ENCODE measurements around the gene PRRC2C. TPM values are rescaled to one million over a fixed set of nuclear protein-coding genes. Genes with fewer than 3 reads are reported as not detected.
A peak's percentile ranks its signal among the peaks of the same experiment; 100 is the strongest.

The PRRC2C gene
- total RNA-seq, 1 donor: 179 TPM

DNA sequence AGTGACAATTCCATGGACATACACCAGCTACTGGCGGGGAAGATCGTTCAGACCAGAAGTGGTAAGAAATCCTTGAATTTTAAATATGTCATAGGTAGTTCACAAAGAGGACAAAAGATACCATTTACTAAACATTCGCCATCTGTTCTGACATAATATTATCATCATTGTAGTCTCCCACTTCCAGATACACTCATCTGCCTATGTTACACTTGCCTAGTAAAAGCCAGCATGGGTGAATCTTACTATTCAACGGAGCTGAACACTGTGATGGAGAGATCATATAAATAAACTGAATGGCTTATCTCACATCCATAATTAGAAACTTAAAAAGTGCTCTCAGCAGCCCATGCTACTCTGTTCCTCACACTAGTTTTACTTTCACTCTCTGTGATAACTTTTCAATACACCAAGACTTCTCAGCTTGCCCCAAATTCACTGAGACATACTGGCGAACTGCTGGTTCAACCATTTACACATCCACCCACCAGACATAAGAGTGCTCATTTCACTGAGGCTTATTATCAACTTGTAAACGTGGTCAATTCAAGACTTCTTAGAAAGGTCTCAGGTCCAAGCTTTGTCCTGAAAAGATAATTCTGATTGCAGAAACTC is 463 bp upstream of the PRRC2C start:
- Histone ChIP-seq H3K4me3 (ENCODE audit: low read length) (peak overlapping the region; percentile 86), H3K27me3 (ENCODE audit: insufficient read depth, low read length) (no peaks in the 10 kb centered on the region), H3K9me3 (ENCODE audit: low read depth, low read length) (no peaks in the 10 kb centered on the region), H3K4me1 (ENCODE audit: insufficient read depth, low read length) (peaks cover 27% of the 10 kb centered on the region)

DNA sequence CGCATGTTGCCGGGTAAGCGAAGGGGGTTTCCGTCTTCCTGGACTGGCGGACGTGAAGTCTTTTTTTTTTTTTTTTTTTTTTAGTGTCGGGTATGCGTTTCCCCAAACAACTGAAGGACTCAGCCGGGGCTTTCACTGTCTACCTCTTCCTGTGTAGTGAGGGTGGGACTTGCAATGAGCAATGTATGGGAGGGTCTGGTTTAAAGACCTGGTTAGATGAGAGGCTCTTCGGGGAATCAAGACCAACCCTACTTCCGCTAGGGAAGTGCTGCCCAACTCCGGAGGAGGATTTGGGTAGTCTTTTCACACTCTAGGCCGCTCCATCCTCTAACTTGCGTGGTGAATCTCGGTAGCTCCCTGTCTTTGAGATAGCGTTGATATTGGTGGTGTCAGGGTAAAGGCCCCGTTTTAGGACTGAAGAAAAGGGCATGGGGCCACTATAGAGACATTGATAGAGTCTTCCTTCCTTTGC is 754 bp downstream of the PRRC2C start:
- Histone ChIP-seq H3K9me3 (ENCODE audit: low read depth, low read length) (no peaks in the 10 kb centered on the region), H3K4me1 (ENCODE audit: insufficient read depth, low read length) (peaks cover 31% of the 10 kb centered on the region), H3K27me3 (ENCODE audit: insufficient read depth, low read length) (no peaks in the 10 kb centered on the region), H3K4me3 (ENCODE audit: low read length) (peak overlapping the region; percentile 86)

DNA sequence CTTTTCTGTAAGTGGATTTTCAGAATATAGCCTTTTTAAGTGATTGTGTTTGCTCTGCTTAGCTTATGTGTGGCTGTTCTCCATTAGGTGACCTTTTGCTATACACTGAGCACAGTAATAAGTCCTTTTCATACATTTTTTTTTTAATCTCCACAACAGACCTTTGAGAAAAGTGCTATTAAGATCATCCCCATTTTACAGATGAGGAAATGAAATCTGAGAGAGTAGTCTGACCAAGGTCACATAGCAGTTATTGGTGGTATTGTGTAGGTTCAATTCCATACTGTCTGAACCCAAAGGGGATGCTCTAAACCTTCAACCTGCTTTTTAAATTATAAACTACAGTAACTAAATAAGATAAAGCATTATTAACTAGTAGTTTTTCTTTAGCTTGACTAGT is 1.7 kb downstream of the PRRC2C start:
- Histone ChIP-seq H3K4me1 (ENCODE audit: insufficient read depth, low read length) (peaks cover 36% of the 10 kb centered on the region), H3K27me3 (ENCODE audit: insufficient read depth, low read length) (no peaks in the 10 kb centered on the region), H3K9me3 (ENCODE audit: low read depth, low read length) (no peaks in the 10 kb centered on the region), H3K4me3 (ENCODE audit: low read length) (peak overlapping the region; percentile 86)

- Histone ChIP-seq H3K27me3 (ENCODE audit: insufficient read depth, low read length) (no peaks in the 10 kb centered on the region), H3K9me3 (ENCODE audit: low read depth, low read length) (no peaks in the 10 kb centered on the region), H3K4me1 (ENCODE audit: insufficient read depth, low read length) (peaks cover 48% of the 10 kb centered on the region), H3K4me3 (ENCODE audit: low read length) (no peak overlapping the region)
These were observed 3.0 kb downstream of the PRRC2C start for GRCh38 chr1:171488190-171488929.

DNA sequence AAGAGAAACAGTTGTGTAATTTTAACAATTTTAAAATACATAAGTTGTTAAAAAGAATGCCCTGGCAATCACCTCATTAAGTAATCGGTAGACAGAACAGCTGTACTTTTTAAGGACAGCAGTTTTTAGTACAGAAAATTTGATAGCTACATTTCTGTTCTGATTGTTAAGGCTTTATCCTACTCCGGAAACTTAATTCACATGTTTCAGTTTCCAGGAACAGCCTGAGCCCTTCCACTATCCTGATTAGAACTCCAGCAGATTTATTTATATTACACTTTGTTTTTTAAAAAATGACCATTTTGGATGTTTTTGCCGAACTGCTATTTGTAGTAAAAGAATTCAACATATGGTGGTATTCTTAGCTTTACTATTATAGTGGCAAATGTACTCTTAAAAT is 8.7 kb downstream of the PRRC2C start:
- Histone ChIP-seq H3K27me3 (ENCODE audit: insufficient read depth, low read length) (no peaks in the 10 kb centered on the region), H3K4me1 (ENCODE audit: insufficient read depth, low read length) (peaks cover 50% of the 10 kb centered on the region), H3K4me3 (ENCODE audit: low read length) (no peak overlapping the region), H3K9me3 (ENCODE audit: low read depth, low read length) (no peaks in the 10 kb centered on the region)

DNA sequence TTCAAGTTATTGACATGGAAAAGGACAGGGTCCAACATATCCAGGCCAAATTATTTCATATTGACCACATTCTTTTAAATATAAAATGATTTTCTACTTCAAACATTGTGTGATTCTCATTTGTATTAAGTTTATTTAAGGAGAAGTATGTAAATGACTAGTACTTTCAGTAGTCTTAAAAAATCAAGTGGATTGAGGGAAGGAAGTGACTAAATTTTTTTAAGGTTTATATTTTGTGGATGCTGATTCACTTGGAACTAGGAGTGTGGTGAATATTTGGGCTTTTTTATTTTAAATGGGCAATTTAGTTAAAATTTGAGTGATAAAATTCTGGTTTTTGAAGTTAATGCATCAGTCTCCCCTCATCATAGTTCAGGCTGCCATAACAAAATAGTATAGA is 10.1 kb downstream of the PRRC2C start:
- Histone ChIP-seq H3K4me1 (ENCODE audit: insufficient read depth, low read length) (peaks cover 48% of the 10 kb centered on the region), H3K27me3 (ENCODE audit: insufficient read depth, low read length) (no peaks in the 10 kb centered on the region), H3K4me3 (ENCODE audit: low read length) (no peak overlapping the region), H3K9me3 (ENCODE audit: low read depth, low read length) (no peaks in the 10 kb centered on the region)

DNA sequence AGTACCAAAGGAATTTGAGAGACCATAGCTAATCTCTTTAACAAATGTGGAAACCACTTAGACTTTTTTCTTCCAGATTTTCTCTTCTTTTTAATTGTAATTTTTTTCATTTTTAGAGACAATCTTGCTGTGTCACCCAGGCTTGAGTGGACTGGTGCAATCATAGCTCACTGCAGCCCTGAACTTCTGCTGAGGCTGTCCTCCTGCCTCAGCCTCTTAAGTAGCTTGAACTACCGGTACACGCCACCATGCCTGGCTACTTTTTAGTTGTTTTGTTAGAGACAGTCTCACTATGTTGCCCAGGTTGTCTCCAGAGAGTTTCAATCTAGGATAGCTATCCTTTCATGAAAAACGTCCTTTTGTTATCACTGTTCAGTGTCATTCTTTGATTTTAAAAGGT is 15.0 kb downstream of the PRRC2C start:
- no peaks in the 10 kb centered on the region for H3K9me3 ChIP-seq (ENCODE audit: low read depth, low read length)
- H3K4me3 ChIP-seq (ENCODE audit: low read length): no peak overlapping the region
- peaks cover 40% of the 10 kb centered on the region for H3K4me1 ChIP-seq (ENCODE audit: insufficient read depth, low read length)
- no peaks in the 10 kb centered on the region for H3K27me3 ChIP-seq (ENCODE audit: insufficient read depth, low read length)

DNA sequence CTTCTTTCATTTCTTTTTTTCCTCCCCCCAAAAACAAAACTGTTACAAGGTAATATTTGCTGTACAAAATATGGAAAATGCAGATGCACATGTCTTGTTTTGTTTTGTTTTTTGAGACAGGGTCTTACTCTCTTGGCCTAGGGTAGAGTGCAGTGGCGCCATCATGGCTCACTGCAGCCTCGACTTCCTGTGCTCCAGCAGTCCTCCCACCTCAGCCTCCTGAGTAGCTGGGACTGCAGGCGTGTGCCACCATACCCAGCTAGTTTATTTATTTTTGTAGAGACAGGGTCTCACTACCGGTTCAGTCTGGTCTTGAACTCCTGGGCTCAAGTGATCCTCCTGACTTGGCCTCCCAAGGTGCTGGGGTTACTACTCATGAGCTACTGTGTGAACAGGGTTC is 15.5 kb downstream of the PRRC2C start:
- Histone ChIP-seq H3K27me3 (ENCODE audit: insufficient read depth, low read length) (no peaks in the 10 kb centered on the region), H3K4me1 (ENCODE audit: insufficient read depth, low read length) (peaks cover 37% of the 10 kb centered on the region), H3K9me3 (ENCODE audit: low read depth, low read length) (no peaks in the 10 kb centered on the region), H3K4me3 (ENCODE audit: low read length) (no peak overlapping the region)

GRCh38 chr1:171501305-171502024 is 16.1 kb downstream of the PRRC2C start:
- Histone ChIP-seq H3K4me1 (ENCODE audit: insufficient read depth, low read length) (peaks cover 38% of the 10 kb centered on the region), H3K27me3 (ENCODE audit: insufficient read depth, low read length) (no peaks in the 10 kb centered on the region), H3K9me3 (ENCODE audit: low read depth, low read length) (no peaks in the 10 kb centered on the region), H3K4me3 (ENCODE audit: low read length) (no peak overlapping the region)

- H3K4me3 ChIP-seq (ENCODE audit: low read length): no peak overlapping the region
- no peaks in the 10 kb centered on the region for H3K9me3 ChIP-seq (ENCODE audit: low read depth, low read length)
- no peaks in the 10 kb centered on the region for H3K27me3 ChIP-seq (ENCODE audit: insufficient read depth, low read length)
- H3K4me1 ChIP-seq (ENCODE audit: insufficient read depth, low read length): peaks cover 26% of the 10 kb centered on the region
These were observed 21.4 kb downstream of the PRRC2C start for GRCh38 chr1:171506525-171507304.

DNA sequence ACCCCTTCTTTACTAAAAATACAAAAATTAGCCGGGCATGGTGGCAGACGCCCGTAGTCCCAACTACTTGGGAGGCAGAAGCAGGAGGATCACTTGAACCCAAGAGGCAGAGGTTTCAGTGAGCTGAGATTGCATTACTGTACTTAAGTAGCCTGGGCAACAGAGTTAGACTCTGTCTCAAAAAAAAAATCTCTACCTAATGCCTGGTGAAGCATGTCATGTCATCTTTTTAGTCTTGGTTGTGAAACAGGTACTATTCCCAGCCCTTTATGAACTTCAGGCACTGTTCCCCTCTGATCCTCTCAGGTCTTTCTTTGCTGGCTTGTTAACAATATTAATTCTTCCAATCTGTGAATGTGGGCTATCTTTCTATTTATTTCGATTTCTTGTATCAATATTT is 22.1 kb downstream of the PRRC2C start:
- peaks cover 22% of the 10 kb centered on the region for H3K4me1 ChIP-seq (ENCODE audit: insufficient read depth, low read length)
- no peaks in the 10 kb centered on the region for H3K9me3 ChIP-seq (ENCODE audit: low read depth, low read length)
- no peak overlapping the region for H3K4me3 ChIP-seq (ENCODE audit: low read length)
- H3K27me3 ChIP-seq (ENCODE audit: insufficient read depth, low read length): no peaks in the 10 kb centered on the region

GRCh38 chr1:171509191-171509590 is 23.9 kb downstream of the PRRC2C start:
- H3K4me1 ChIP-seq (ENCODE audit: insufficient read depth, low read length): peaks cover 19% of the 10 kb centered on the region
- H3K4me3 ChIP-seq (ENCODE audit: low read length): no peak overlapping the region
- no peaks in the 10 kb centered on the region for H3K27me3 ChIP-seq (ENCODE audit: insufficient read depth, low read length)
- no peaks in the 10 kb centered on the region for H3K9me3 ChIP-seq (ENCODE audit: low read depth, low read length)

GRCh38 chr1:171513743-171514142 is 28.4 kb downstream of the PRRC2C start:
- H3K27me3 ChIP-seq (ENCODE audit: insufficient read depth, low read length): no peaks in the 10 kb centered on the region
- H3K9me3 ChIP-seq (ENCODE audit: low read depth, low read length): no peaks in the 10 kb centered on the region
- peaks cover 3% of the 10 kb centered on the region for H3K4me1 ChIP-seq (ENCODE audit: insufficient read depth, low read length)
- H3K4me3 ChIP-seq (ENCODE audit: low read length): no peak overlapping the region

DNA sequence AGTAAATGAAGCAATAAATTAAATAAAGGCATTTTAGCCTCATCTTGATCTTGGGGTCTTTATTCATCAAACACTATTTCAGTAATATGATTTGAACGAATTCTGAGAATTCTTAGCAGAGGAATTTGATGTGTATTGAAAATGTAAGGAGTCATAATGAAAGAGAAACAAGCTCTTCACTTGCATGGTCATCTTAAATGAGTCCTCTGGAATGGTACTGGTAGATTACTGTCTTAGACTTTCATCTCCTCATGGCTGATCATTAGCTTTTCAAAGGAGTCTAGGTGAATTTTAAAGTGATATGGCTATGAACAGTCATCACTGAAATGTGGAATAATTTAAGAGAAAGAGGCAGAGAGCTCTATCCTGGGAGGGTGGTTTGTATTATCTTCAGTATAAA is 30.0 kb downstream of the PRRC2C start:
- Histone ChIP-seq H3K4me3 (ENCODE audit: low read length) (no peak overlapping the region), H3K9me3 (ENCODE audit: low read depth, low read length) (no peaks in the 10 kb centered on the region), H3K4me1 (ENCODE audit: insufficient read depth, low read length) (no peaks in the 10 kb centered on the region), H3K27me3 (ENCODE audit: insufficient read depth, low read length) (no peaks in the 10 kb centered on the region)

- no peaks in the 10 kb centered on the region for H3K9me3 ChIP-seq (ENCODE audit: low read depth, low read length)
- no peak overlapping the region for H3K4me3 ChIP-seq (ENCODE audit: low read length)
- no peaks in the 10 kb centered on the region for H3K27me3 ChIP-seq (ENCODE audit: insufficient read depth, low read length)
- no peaks in the 10 kb centered on the region for H3K4me1 ChIP-seq (ENCODE audit: insufficient read depth, low read length)
These were observed 30.4 kb downstream of the PRRC2C start for GRCh38 chr1:171515741-171516140.
